Osteoblast (primary cell): ENCODE data around the gene ATP13A3. TPM values are rescaled to one million over a fixed set of nuclear protein-coding genes. Genes with fewer than 3 reads are reported as not detected.
A peak's percentile ranks its signal among the peaks of the same experiment; 100 is the strongest.

Experiments used
- DNase-seq: peaks from one replicate; pipeline ENCODE4 v3.0.0; 2011; ENCODE audit warnings: low spot score, mixed read lengths; ENCODE audit not compliant: insufficient read length; ENCODE audit errors: missing footprints
- H2AFZ ChIP-seq: 2 replicates; pipeline ENCODE4 v1.6.0; 2011; ENCODE audit warnings: mild to moderate bottlenecking, low read length
- H3K27ac ChIP-seq: 2 replicates; pipeline ENCODE4 v1.5.1; 2011; ENCODE audit warnings: mild to moderate bottlenecking, low read depth, low read length, moderate library complexity
- H3K27me3 ChIP-seq: 2 replicates; pipeline ENCODE4 v1.6.0; 2012; ENCODE audit warnings: mild to moderate bottlenecking, control low read depth, inconsistent platforms, low read length, moderate library complexity; ENCODE audit not compliant: insufficient read depth
- H3K36me3 ChIP-seq: 2 replicates; pipeline ENCODE4 v1.5.1; 2011; ENCODE audit warnings: mild to moderate bottlenecking, low read length, control low read depth, moderate library complexity; ENCODE audit not compliant: insufficient read depth
- H3K4me1 ChIP-seq: 2 replicates; pipeline ENCODE4 v1.5.1; 2011; ENCODE audit warnings: mild to moderate bottlenecking, low read length, control low read depth, moderate library complexity; ENCODE audit not compliant: insufficient read depth
- H3K4me2 ChIP-seq: 2 replicates; pipeline ENCODE4 v1.6.0; 2011; ENCODE audit warnings: mild to moderate bottlenecking, low read length; ENCODE audit not compliant: insufficient read depth
- H3K4me3 ChIP-seq: fragments of 200-600 bp; sonication (generic); 3 replicates; pipeline ENCODE4 v1.5.1; 2012; ENCODE audit warnings: mild to moderate bottlenecking, low read length, inconsistent platforms; ENCODE audit not compliant: insufficient read depth
- H3K79me2 ChIP-seq: 2 replicates; pipeline ENCODE4 v1.6.0; 2012; ENCODE audit warnings: mild to moderate bottlenecking, low read length, control low read depth, inconsistent platforms; ENCODE audit not compliant: insufficient read depth
- H3K9me3 ChIP-seq: 2 replicates; pipeline ENCODE4 v1.5.1; 2011; ENCODE audit warnings: low read depth, low read length, control low read depth
- H4K20me1 ChIP-seq: 2 replicates; pipeline ENCODE4 v1.6.0; 2012; ENCODE audit warnings: mild to moderate bottlenecking, low read length, control low read depth; ENCODE audit not compliant: insufficient read depth
- CTCF ChIP-seq: IDR thresholded peaks from 2 replicates; pipeline ENCODE4 v1.5.1; 2011; ENCODE audit warnings: mild to moderate bottlenecking, low read depth, low read length, moderate library complexity; ENCODE audit errors: extremely low read depth
- total RNA-seq: library from RNA; depleted of rRNA; stranded (reverse); fragments of >200 nt; gene quantifications from 2 replicates; pipeline ENCODE4 v1.2.3, GENCODE V29; 2012

The ATP13A3 gene
- total RNA-seq, 1 donor: 311 TPM

DNA sequence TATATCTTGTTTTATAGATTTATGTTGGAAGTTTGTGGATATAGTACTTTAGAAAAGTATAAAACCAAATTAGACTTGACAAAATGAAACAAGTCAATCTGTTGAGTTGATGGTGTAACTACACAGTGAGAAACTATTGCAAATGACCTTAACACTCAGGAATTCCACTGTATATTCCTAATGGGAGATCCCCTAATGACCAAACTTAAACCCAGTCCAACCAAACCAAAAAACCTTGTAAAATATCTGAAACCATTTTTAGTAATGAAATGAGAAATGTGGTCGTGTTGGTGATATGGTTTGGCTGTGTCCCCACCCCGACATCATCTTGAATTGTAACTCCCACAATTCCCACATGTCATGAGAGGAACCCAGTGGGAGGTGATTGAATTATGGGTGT is 31.9 kb upstream of the ATP13A3 start:
- H3K36me3 ChIP-seq: no peaks in the 10 kb centered on the region
- no peak for TF ChIP-seq CTCF
- H3K4me2 ChIP-seq: no peak overlapping the region
- no peak for DNase-seq
- H4K20me1 ChIP-seq: no peaks in the 10 kb centered on the region
- H2AFZ ChIP-seq: no peak overlapping the region
- H3K9me3 ChIP-seq: no peaks in the 10 kb centered on the region
- no peaks in the 10 kb centered on the region for H3K79me2 ChIP-seq
- H3K27me3 ChIP-seq: no peaks in the 10 kb centered on the region
- H3K4me1 ChIP-seq: peaks cover 31% of the 10 kb centered on the region
- H3K4me3 ChIP-seq: no peak overlapping the region
- H3K27ac ChIP-seq: peak overlapping the region; percentile 31

DNA sequence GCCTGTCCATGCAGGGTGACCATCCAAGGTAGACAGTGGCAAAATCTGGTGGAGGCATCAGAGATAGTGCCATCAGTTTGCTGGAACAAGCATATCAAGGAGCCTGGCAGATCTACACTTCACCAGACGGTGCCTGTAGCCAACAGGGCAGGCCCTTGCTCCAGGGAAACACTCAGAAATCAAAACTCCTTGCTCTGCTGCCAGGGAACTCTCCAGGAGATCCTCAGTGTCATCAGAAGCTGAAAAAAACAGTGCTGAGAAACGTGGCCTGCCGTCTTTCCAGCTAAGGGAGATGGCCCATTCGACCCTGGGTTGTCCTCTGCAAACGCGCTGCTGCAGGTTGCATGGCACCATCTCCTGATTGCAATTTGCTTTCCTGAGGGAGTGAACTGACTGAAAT is 30.5 kb upstream of the ATP13A3 start:
- Histone ChIP-seq H3K9me3 (no peaks in the 10 kb centered on the region), H4K20me1 (no peaks in the 10 kb centered on the region), H2AFZ (no peak overlapping the region), H3K79me2 (no peaks in the 10 kb centered on the region), H3K4me2 (no peak overlapping the region), H3K27me3 (no peaks in the 10 kb centered on the region), H3K4me1 (peaks cover 27% of the 10 kb centered on the region), H3K27ac (no peak overlapping the region), H3K36me3 (no peaks in the 10 kb centered on the region), H3K4me3 (no peak overlapping the region)
- no peak for TF ChIP-seq CTCF
- peak; percentile 75 for DNase-seq

DNA sequence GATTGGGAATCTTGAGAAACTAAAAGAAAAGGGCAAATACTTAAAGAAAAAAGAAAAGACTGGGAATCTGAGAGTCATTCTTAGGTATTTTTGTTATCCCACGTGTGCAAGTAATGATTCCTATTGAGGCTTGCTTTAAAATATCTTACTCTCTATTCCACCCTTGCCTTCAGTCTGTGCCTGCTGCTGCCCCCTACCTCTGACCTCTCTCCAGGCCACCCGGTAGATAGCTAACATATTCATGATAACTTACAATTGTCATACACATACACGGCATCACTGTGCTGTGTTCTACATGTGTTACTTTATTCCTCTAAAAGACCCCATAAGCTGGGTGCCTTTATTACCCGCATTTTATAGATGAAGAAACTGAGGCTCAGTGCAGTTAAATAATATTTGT is 27.8 kb upstream of the ATP13A3 start:
- no peak overlapping the region for H3K27ac ChIP-seq
- no peak overlapping the region for H2AFZ ChIP-seq
- H3K79me2 ChIP-seq: no peaks in the 10 kb centered on the region
- H3K36me3 ChIP-seq: no peaks in the 10 kb centered on the region
- H3K27me3 ChIP-seq: no peaks in the 10 kb centered on the region
- H4K20me1 ChIP-seq: no peaks in the 10 kb centered on the region
- TF ChIP-seq CTCF: no peak
- H3K9me3 ChIP-seq: no peaks in the 10 kb centered on the region
- H3K4me1 ChIP-seq: peaks cover 12% of the 10 kb centered on the region
- H3K4me2 ChIP-seq: no peak overlapping the region
- H3K4me3 ChIP-seq: no peak overlapping the region
- DNase-seq: no peak

- no peak for DNase-seq
- Histone ChIP-seq H3K27ac (no peak overlapping the region), H3K79me2 (no peaks in the 10 kb centered on the region)
Measured at GRCh38 chr3:194512895-194513601, 26.2 kb upstream of the ATP13A3 start.

More at GRCh38 chr3:194512895-194513601, 26.2 kb upstream of the ATP13A3 start:
- Histone ChIP-seq H3K9me3 (no peaks in the 10 kb centered on the region), H3K27me3 (no peaks in the 10 kb centered on the region), H3K4me1 (peaks cover 2% of the 10 kb centered on the region), H3K4me3 (no peak overlapping the region), H2AFZ (no peak overlapping the region), H3K4me2 (no peak overlapping the region), H3K36me3 (no peaks in the 10 kb centered on the region), H4K20me1 (no peaks in the 10 kb centered on the region)
- no peak for TF ChIP-seq CTCF
